SH-SY5Y (cell line): ENCODE data around the gene DQX1.

ENCODE experiments used
- GATA2 ChIP-seq: IDR thresholded peaks from 2 replicates; pipeline ENCODE4 v1.6.1; 2011; ENCODE audit warnings: mild to moderate bottlenecking, low read depth, low read length
- GATA3 ChIP-seq: IDR thresholded peaks from 2 replicates; pipeline ENCODE4 v1.6.1; 2011; ENCODE audit warnings: low read depth, mild to moderate bottlenecking, low read length, moderate library complexity

GRCh38 chr2:74524005-74524404 lies 2.0 kb downstream of the DQX1 start:
- TF ChIP-seq GATA2 (no peak), GATA3 (no peak)
